WI38 (cell line): Measurements from ENCODE around the gene SDCBP2.
A peak's percentile ranks its signal among the peaks of the same experiment; 100 is the strongest.

ENCODE experiments used
- H3K4me3 ChIP-seq: 2 replicates; pipeline ENCODE4 v1.5.1; 2011; ENCODE audit warnings: low read depth, mild to moderate bottlenecking, control low read depth, low read length
- TF ChIP-seq, protein P1 (sequence below): IDR thresholded peaks from 2 replicates; pipeline ENCODE4 v1.5.1; 2012; ENCODE audit warnings: low read depth, mild to moderate bottlenecking, control low read depth, low read length

SDCBP2 gene

GRCh38 chr20:1315804-1316203, 13.1 kb downstream of the SDCBP2 start:
- TF ChIP-seq, protein P1, sequence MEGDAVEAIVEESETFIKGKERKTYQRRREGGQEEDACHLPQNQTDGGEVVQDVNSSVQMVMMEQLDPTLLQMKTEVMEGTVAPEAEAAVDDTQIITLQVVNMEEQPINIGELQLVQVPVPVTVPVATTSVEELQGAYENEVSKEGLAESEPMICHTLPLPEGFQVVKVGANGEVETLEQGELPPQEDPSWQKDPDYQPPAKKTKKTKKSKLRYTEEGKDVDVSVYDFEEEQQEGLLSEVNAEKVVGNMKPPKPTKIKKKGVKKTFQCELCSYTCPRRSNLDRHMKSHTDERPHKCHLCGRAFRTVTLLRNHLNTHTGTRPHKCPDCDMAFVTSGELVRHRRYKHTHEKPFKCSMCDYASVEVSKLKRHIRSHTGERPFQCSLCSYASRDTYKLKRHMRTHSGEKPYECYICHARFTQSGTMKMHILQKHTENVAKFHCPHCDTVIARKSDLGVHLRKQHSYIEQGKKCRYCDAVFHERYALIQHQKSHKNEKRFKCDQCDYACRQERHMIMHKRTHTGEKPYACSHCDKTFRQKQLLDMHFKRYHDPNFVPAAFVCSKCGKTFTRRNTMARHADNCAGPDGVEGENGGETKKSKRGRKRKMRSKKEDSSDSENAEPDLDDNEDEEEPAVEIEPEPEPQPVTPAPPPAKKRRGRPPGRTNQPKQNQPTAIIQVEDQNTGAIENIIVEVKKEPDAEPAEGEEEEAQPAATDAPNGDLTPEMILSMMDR, result no peak
- no peak overlapping the region for H3K4me3 ChIP-seq

- peak overlapping the region; percentile 38; the same call in 1 of the 2 replicates for H3K4me3 ChIP-seq
Measured at GRCh38 chr20:1313236-1313964, 15.5 kb downstream of the SDCBP2 start.

GRCh38 chr20:1312904-1313235, 16.1 kb downstream of the SDCBP2 start:
- TF ChIP-seq, protein P1, result no peak
- no peak overlapping the region for H3K4me3 ChIP-seq

More at GRCh38 chr20:1313236-1313964, 15.5 kb downstream of the SDCBP2 start:
- TF ChIP-seq, protein P1, result peak; percentile 95

DNA sequence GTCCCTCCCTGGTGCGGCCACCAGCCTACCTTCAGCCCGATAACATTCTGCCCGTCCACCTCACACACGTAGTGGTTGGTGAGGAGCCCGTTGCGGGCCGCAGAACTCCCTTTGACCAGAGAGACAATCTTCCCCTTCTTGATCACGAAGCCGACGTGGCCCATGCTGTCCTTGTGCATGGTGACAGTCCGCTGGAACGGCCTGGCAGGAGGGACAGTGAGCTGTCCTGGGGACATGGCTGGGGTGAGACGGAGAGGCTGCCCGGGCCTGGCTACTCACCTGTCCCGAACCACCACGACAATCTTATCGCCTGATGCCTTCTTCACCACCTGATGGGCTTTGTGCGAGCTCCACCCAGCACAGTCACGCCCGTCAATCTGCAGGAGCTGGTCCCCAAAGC, 16.6 kb downstream of the SDCBP2 start:
- TF ChIP-seq, protein P1, result no peak

DNA sequence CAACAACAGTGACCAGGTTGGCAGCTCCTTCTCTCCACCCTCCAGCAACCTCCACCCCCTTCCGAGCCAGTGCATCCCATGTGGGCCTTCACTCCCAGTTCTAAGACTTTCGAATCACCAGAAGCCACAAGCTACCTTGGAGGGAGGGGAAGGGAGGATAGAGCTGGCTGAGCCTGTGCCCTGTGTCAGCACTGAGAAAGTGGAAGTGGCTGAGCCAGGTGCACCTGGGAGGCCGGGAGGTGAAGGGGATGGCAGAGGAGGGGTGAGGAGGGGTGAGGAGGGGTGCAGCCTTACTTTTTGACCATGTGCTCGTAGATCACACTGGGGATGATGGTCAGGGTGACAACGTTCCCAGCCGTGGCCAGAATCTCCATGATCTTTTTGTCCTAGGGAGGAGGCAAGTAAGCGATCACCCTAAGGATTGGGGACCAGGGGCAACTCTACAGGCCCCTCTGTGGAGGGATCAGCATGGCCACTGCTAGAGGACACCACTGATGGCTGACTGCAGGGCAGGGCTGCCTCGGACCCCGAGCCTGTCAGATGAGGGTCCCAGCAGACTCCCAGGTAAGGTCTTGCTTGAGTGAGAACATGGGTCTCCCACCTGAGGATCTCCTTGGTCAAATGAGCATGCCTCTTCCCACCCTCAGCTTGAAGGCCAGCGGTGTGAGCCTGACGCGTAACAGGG, 18.3 kb downstream of the SDCBP2 start:
- no peak overlapping the region for H3K4me3 ChIP-seq
- TF ChIP-seq, protein P1, result no peak

More for the DNA sequence above, 16.6 kb downstream of the SDCBP2 start:
- no peak overlapping the region for H3K4me3 ChIP-seq

DNA sequence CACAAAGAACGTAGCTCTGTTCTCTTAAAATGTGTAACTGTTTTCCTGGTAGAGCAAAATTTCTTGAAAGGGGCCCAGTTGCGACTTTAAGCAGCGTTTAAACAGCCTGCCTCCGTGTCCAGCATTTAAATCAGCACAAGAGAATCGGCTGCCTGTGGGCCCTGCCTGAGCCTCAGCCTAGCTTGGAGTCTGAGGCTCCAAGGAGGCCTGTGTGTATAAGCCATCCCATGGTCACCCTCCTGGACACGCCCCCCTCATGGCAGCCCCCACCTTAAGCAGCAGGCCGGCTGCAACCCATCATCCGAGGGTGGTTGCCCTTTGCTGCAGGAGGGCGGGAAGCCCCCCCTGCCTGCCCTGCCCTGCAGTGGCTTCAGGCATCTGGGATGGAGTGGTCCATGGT, 18.9 kb downstream of the SDCBP2 start:
- TF ChIP-seq, protein P1, result no peak

GRCh38 chr20:1309439-1309847, 19.5 kb downstream of the SDCBP2 start:
- no peak overlapping the region for H3K4me3 ChIP-seq
- TF ChIP-seq, protein P1, result no peak

More for the DNA sequence above, 18.9 kb downstream of the SDCBP2 start:
- no peak overlapping the region for H3K4me3 ChIP-seq
